Fibroblast of lung (primary cell): ENCODE data around the gene BLCAP. TPM values are rescaled to one million over a fixed set of nuclear protein-coding genes. Genes with fewer than 3 reads are reported as not detected.
A peak's percentile ranks its signal among the peaks of the same experiment; 100 is the strongest.

Experiments used
- DNase-seq, 2 donors: peaks; one replicate each; pipeline versions ENCODE4 v3.0.0 to v3.0.0-alpha.2; 2010; ENCODE audit warnings: low read depth in 2 of 2
- H2AFZ ChIP-seq: 2 replicates; pipeline ENCODE4 v1.5.1; 2012; ENCODE audit warnings: low read length, control low read depth, inconsistent platforms
- H3K27ac ChIP-seq: 2 replicates; pipeline ENCODE4 v1.5.1; 2011; ENCODE audit warnings: low read length, control low read depth; ENCODE audit not compliant: insufficient read depth
- H3K27me3 ChIP-seq: 2 replicates; pipeline ENCODE4 v1.5.1; 2011; ENCODE audit warnings: mild to moderate bottlenecking, low read length; ENCODE audit not compliant: control insufficient read depth, insufficient read depth
- H3K36me3 ChIP-seq: 2 replicates; pipeline ENCODE4 v1.5.1; 2011; ENCODE audit warnings: low read length; ENCODE audit not compliant: control insufficient read depth, insufficient read depth
- H3K4me1 ChIP-seq: 2 replicates; pipeline ENCODE4 v1.5.1; 2011; ENCODE audit warnings: low read length; ENCODE audit not compliant: control insufficient read depth, insufficient read depth; ENCODE audit errors: extremely low read depth
- H3K4me2 ChIP-seq: 2 replicates; pipeline ENCODE4 v1.5.1; 2011; ENCODE audit warnings: low read length, control low read depth; ENCODE audit not compliant: insufficient read depth; ENCODE audit errors: extremely low read depth
- H3K4me3 ChIP-seq, 4 experiments: fragments of 200-600 bp in 1 of 4; sonication (generic) in 1 of 4; replicated peaks in 1 of 4; 2 replicates each; pipeline ENCODE4 v1.5.1; 2011 to 2016; ENCODE audit warnings: low read length in 4 of 4, low read depth in 3 of 4, mild to moderate bottlenecking in 3 of 4, control low read depth in 2 of 4, inconsistent platforms in 1 of 4, mixed read lengths in 1 of 4; ENCODE audit not compliant: insufficient read depth in 1 of 4; ENCODE audit errors: control extremely low read depth in 1 of 4
- H3K79me2 ChIP-seq: 2 replicates; pipeline ENCODE4 v1.5.1; 2012; ENCODE audit warnings: mild to moderate bottlenecking, low read length, inconsistent platforms; ENCODE audit not compliant: control insufficient read depth, insufficient read depth
- H3K9ac ChIP-seq: 2 replicates; pipeline ENCODE4 v1.5.1; 2011; ENCODE audit warnings: mild to moderate bottlenecking, low read length, control low read depth; ENCODE audit not compliant: insufficient read depth
- H3K9me3 ChIP-seq: 2 replicates; pipeline ENCODE4 v1.5.1; 2012; ENCODE audit warnings: low read depth, low read length; ENCODE audit not compliant: control insufficient read depth, insufficient read depth
- H4K20me1 ChIP-seq: 2 replicates; pipeline ENCODE4 v1.5.1; 2011; ENCODE audit warnings: low read length; ENCODE audit not compliant: control insufficient read depth, insufficient read depth; ENCODE audit errors: extremely low read depth
- CTCF ChIP-seq, 2 donors: IDR thresholded peaks in 1 of 2; conservative IDR thresholded peaks in 1 of 2; 1 replicate in 1 of 2; 2 replicates in 1 of 2; pipeline ENCODE4 v1.5.1; 2011 to 2012; ENCODE audit warnings: low read length in 2 of 2, control low read depth in 1 of 2, inconsistent platforms in 1 of 2, low read depth in 1 of 2, mild to moderate bottlenecking in 1 of 2
- EZH2 ChIP-seq: IDR thresholded peaks from 2 replicates; pipeline ENCODE4 v1.5.1; 2012; ENCODE audit warnings: low read length, control low read depth, mild to moderate bottlenecking; ENCODE audit errors: missing control alignments
- polyA plus RNA-seq, 2 donors: library from polyadenylated mRNA; depleted of rRNA in 1 of 2; stranded (reverse) in 1 of 2; unstranded in 1 of 2; fragments of >200 nt; gene quantifications; 2 replicates each; pipeline ENCODE4 v1.2.1, GENCODE V29; 2011 to 2012; ENCODE audit warnings: missing spikeins in 1 of 2
- total RNA-seq: library from RNA; depleted of rRNA; stranded (reverse); fragments of >200 nt; gene quantifications from 2 replicates; pipeline ENCODE4 v1.2.1, GENCODE V29; 2014

The BLCAP gene
- total and polyA plus RNA-seq, 2 donors (not counting 1 experiment from before 2014, with no cell fraction given), result 31.0 to 83.1 TPM

GRCh38 chr20:37535443-37536132 is 7.9 kb upstream of the BLCAP start:
- H3K4me2 ChIP-seq, result no peak overlapping the region
- no peak overlapping the region for H2AFZ ChIP-seq
- H3K4me1 ChIP-seq, result no peaks in the 10 kb centered on the region
- H3K36me3 ChIP-seq, result no peaks in the 10 kb centered on the region
- DNase-seq, result no peak
- no peak overlapping the region for H3K27ac ChIP-seq
- peaks cover 5% of the 10 kb centered on the region for H3K27me3 ChIP-seq
- H3K79me2 ChIP-seq, result no peaks in the 10 kb centered on the region
- H4K20me1 ChIP-seq, result no peaks in the 10 kb centered on the region
- TF ChIP-seq EZH2 (no peak), CTCF (conservative IDR thresholded peaks at IDR 0.05 in 1 of 2, IDR thresholded peaks at IDR 0.05 in 1 of 2; ENCODE audit: low read depth in 1 of 2, low read length in 2 of 2) (no peak)
- no peak overlapping the region for H3K9ac ChIP-seq
- H3K9me3 ChIP-seq, result no peaks in the 10 kb centered on the region
- H3K4me3 ChIP-seq, result no peak overlapping the region

- TF ChIP-seq CTCF (conservative IDR thresholded peaks at IDR 0.05 in 1 of 2, IDR thresholded peaks at IDR 0.05 in 1 of 2; ENCODE audit: low read depth in 1 of 2, low read length in 2 of 2) (peak; percentile 77 to 86), EZH2 (no peak)
- H3K36me3 ChIP-seq, result no peaks in the 10 kb centered on the region
- no peaks in the 10 kb centered on the region for H3K79me2 ChIP-seq
- no peak overlapping the region for H3K4me3 ChIP-seq
- no peaks in the 10 kb centered on the region for H3K4me1 ChIP-seq
- DNase-seq, result peak; percentile 62 to 87
- H3K27ac ChIP-seq, result no peak overlapping the region
- H3K4me2 ChIP-seq, result no peak overlapping the region
- H4K20me1 ChIP-seq, result no peaks in the 10 kb centered on the region
- H3K9me3 ChIP-seq, result no peaks in the 10 kb centered on the region
- peaks cover 5% of the 10 kb centered on the region for H3K27me3 ChIP-seq
- H2AFZ ChIP-seq, result no peak overlapping the region
- H3K9ac ChIP-seq, result no peak overlapping the region
Observed at GRCh38 chr20:37534401-37535157, 6.9 kb upstream of the BLCAP start.

GRCh38 chr20:37533154-37533715 is 5.6 kb upstream of the BLCAP start:
- peaks cover 4% of the 10 kb centered on the region for H3K27me3 ChIP-seq
- H3K79me2 ChIP-seq, result no peaks in the 10 kb centered on the region
- no peaks in the 10 kb centered on the region for H4K20me1 ChIP-seq
- H3K9ac ChIP-seq, result no peak overlapping the region
- H3K9me3 ChIP-seq, result no peaks in the 10 kb centered on the region
- no peak overlapping the region for H3K4me2 ChIP-seq
- H3K36me3 ChIP-seq, result no peaks in the 10 kb centered on the region
- TF ChIP-seq EZH2, result no peak
- no peak for DNase-seq
- H3K4me3 ChIP-seq, result no peak overlapping the region
- no peaks in the 10 kb centered on the region for H3K4me1 ChIP-seq
- H3K27ac ChIP-seq, result no peak overlapping the region
- no peak overlapping the region for H2AFZ ChIP-seq
